Endodermal cell (in vitro differentiated cells): ENCODE results near the gene METAP2. TPM values are rescaled to one million over a fixed set of nuclear protein-coding genes. Genes with fewer than 3 reads are reported as not detected.
"Not testable (repeated sequence)": the region's sequence is repeated elsewhere in the genome, so short reads cannot be mapped to it uniquely, and the experiment has no call there.

Source experiments
- DNase-seq: peaks from one replicate; pipeline ENCODE4 v3.0.0-alpha.2; 2017
- H3K27ac ChIP-seq: 2 replicates; pipeline ENCODE4 v1.5.1; 2013; ENCODE audit warnings: mild to moderate bottlenecking, low read depth, low read length, moderate library complexity
- H3K27me3 ChIP-seq: 2 replicates; pipeline ENCODE4 v1.6.1; 2013; ENCODE audit warnings: mild to moderate bottlenecking, low read length, moderate library complexity; ENCODE audit not compliant: insufficient read depth, control insufficient read depth, poor library complexity, severe bottlenecking
- H3K36me3 ChIP-seq: 2 replicates; pipeline ENCODE4 v1.7.0; 2013; ENCODE audit warnings: mild to moderate bottlenecking, low read length, moderate library complexity; ENCODE audit not compliant: control insufficient read depth, insufficient read depth
- H3K4me1 ChIP-seq: one replicate; pipeline ENCODE4 v1.7.0; 2013; ENCODE audit warnings: low read length; ENCODE audit not compliant: control insufficient read depth, insufficient read depth
- H3K4me3 ChIP-seq: 2 replicates; pipeline ENCODE4 v1.5.1; 2013; ENCODE audit warnings: mild to moderate bottlenecking, low read length, moderate library complexity
- H3K9ac ChIP-seq: 2 replicates; pipeline ENCODE4 v1.6.1; 2013; ENCODE audit warnings: mild to moderate bottlenecking, low read length, moderate library complexity; ENCODE audit not compliant: poor library complexity, severe bottlenecking; ENCODE audit errors: extremely low read depth
- H3K9me3 ChIP-seq: 2 replicates; pipeline ENCODE4 v1.6.1; 2013; ENCODE audit warnings: mild to moderate bottlenecking, low read length, moderate library complexity; ENCODE audit not compliant: control insufficient read depth
- H3K27ac Mint-ChIP-seq: 2 replicates; pipeline ENCODE4 v1.8.0; 2020; ENCODE audit warnings: mixed read lengths
- H3K27me3 Mint-ChIP-seq: 2 replicates; pipeline ENCODE4 v1.8.0; 2021; ENCODE audit warnings: mild to moderate bottlenecking, mixed read lengths; ENCODE audit not compliant: insufficient read depth
- H3K36me3 Mint-ChIP-seq: 2 replicates; pipeline ENCODE4 v1.8.0; 2020; ENCODE audit warnings: low read depth, mixed read lengths
- H3K4me1 Mint-ChIP-seq: 2 replicates; pipeline ENCODE4 v1.8.0; 2020; ENCODE audit warnings: mixed read lengths
- H3K4me3 Mint-ChIP-seq: 2 replicates; pipeline ENCODE4 v1.8.0; 2020; ENCODE audit warnings: mild to moderate bottlenecking, moderate library complexity, mixed read lengths
- H3K9me3 Mint-ChIP-seq: 2 replicates; pipeline ENCODE4 v1.8.0; 2020; ENCODE audit warnings: mild to moderate bottlenecking, mixed read lengths
- CTCF ChIP-seq: fragments of 200-600 bp; sonication (generic); conservative IDR thresholded peaks from 2 replicates; pipeline ENCODE4 v1.5.0; 2021; ENCODE audit warnings: antibody characterized with exemption, mild to moderate bottlenecking
- WGBS, 2 experiments: methylation state at CpG; one replicate each; pipeline versions ENCODE4 v1.1.5 to v1.1.7; 2013; ENCODE audit warnings: missing lambda C conversion rate in 2 of 2, mixed read lengths in 1 of 2; ENCODE audit not compliant: insufficient coverage in 1 of 2, insufficient read length in 1 of 2; 5-methylcytosine and 5-hydroxymethylcytosine counted together
- total RNA-seq, 2 donors: library from RNA; stranded (reverse); fragmentation: NEBNext Ultra II Directional in 1 of 2; extraction: Animal tissue kit (Norgen Biotek cat#: 25700) in 1 of 2; gene quantifications; 2 replicates in 1 of 2; 3 replicates in 1 of 2; pipeline ENCODE4 v1.2.1, GENCODE V29; 2021

The METAP2 gene
- total RNA-seq, 2 donors from 2014 or later, result 137 to 152 TPM

- Mint-ChIP-seq H3K4me3 (no peak overlapping the region), H3K27ac (no peak overlapping the region), H3K27me3 (no peaks in the 10 kb centered on the region), H3K36me3 (peaks cover 74% of the 10 kb centered on the region), H3K9me3 (no peaks in the 10 kb centered on the region), H3K4me1 (peaks cover 9% of the 10 kb centered on the region)
- H3K4me3 ChIP-seq, result no peak overlapping the region
- no peaks in the 10 kb centered on the region for H3K27me3 ChIP-seq
- H3K9ac ChIP-seq, result no peak overlapping the region
- no peak overlapping the region for H3K27ac ChIP-seq
- no peak for DNase-seq
- 84% methylated on average over 2 of the region's 2 CpGs; no CpG with 5 or more reads in 1 of the 2 experiments for WGBS, 2 experiments
- H3K36me3 ChIP-seq, result peaks cover 87% of the 10 kb centered on the region
- no peak for TF ChIP-seq CTCF
- H3K9me3 ChIP-seq, result no peaks in the 10 kb centered on the region
- H3K4me1 ChIP-seq, result no peaks in the 10 kb centered on the region
Measured at GRCh38 chr12:95480230-95480629, 6.3 kb downstream of the METAP2 start.

GRCh38 chr12:95481072-95481471 lies 7.1 kb downstream of the METAP2 start:
- no peak for DNase-seq
- H3K36me3 ChIP-seq, result peaks cover 89% of the 10 kb centered on the region
- H3K4me1 Mint-ChIP-seq, result peaks cover 2% of the 10 kb centered on the region
- H3K9ac ChIP-seq, result no peak overlapping the region
- no peaks in the 10 kb centered on the region for H3K9me3 ChIP-seq
- no peak overlapping the region for H3K4me3 ChIP-seq
- 96 to 100% methylated on average over 3 of the region's 3 CpGs for WGBS, 2 experiments
- H3K4me1 ChIP-seq, result no peaks in the 10 kb centered on the region
- H3K27ac ChIP-seq, result no peak overlapping the region
- peaks cover 73% of the 10 kb centered on the region for H3K36me3 Mint-ChIP-seq
- H3K27me3 Mint-ChIP-seq, result no peaks in the 10 kb centered on the region
- H3K27me3 ChIP-seq, result no peaks in the 10 kb centered on the region
- no peak overlapping the region for H3K4me3 Mint-ChIP-seq
- peak; percentile 28 for TF ChIP-seq CTCF
- no peaks in the 10 kb centered on the region for H3K9me3 Mint-ChIP-seq
- no peak overlapping the region for H3K27ac Mint-ChIP-seq

GRCh38 chr12:95481888-95482287 lies 7.9 kb downstream of the METAP2 start:
- Histone ChIP-seq H3K36me3 (peaks cover 89% of the 10 kb centered on the region), H3K9me3 (no peaks in the 10 kb centered on the region), H3K27me3 (no peaks in the 10 kb centered on the region), H3K27ac (no peak overlapping the region), H3K4me3 (no peak overlapping the region), H3K4me1 (no peaks in the 10 kb centered on the region), H3K9ac (no peak overlapping the region)
- Mint-ChIP-seq H3K27me3 (no peaks in the 10 kb centered on the region), H3K4me1 (peaks cover 2% of the 10 kb centered on the region), H3K36me3 (peaks cover 73% of the 10 kb centered on the region), H3K4me3 (no peak overlapping the region), H3K9me3 (no peaks in the 10 kb centered on the region), H3K27ac (peak overlapping the region; percentile 80)
- no peak for DNase-seq
- TF ChIP-seq CTCF, result no peak
- WGBS, 2 experiments, result 94 to 96% methylated on average over 6 to 7 of the region's 7 CpGs

- H3K4me3 ChIP-seq, H3K9me3 ChIP-seq, H3K4me3 Mint-ChIP-seq, H3K27ac Mint-ChIP-seq, H3K4me1 Mint-ChIP-seq, H3K9me3 Mint-ChIP-seq, H3K4me1 ChIP-seq, H3K9ac ChIP-seq, H3K27me3 ChIP-seq, DNase-seq, H3K27ac ChIP-seq, H3K27me3 Mint-ChIP-seq: not testable (repeated sequence)
- 99 to 100% methylated on average over 5 to 6 of the region's 6 CpGs for WGBS, 2 experiments
- H3K36me3 ChIP-seq, result peaks cover 88% of the 10 kb centered on the region
- peaks cover 73% of the 10 kb centered on the region for H3K36me3 Mint-ChIP-seq
Measured at GRCh38 chr12:95482564-95482963, 8.6 kb downstream of the METAP2 start.
